Peyer's patch (tissue), 4 donors: ENCODE data around the gene COPS9. TPM values are rescaled to one million over a fixed set of nuclear protein-coding genes. Genes with fewer than 3 reads are reported as not detected.

ENCODE experiments used
- DNase-seq, 3 donors: peaks; one replicate each; pipeline ENCODE4 v3.0.0-alpha.2; 2017 to 2019
- H3K27ac ChIP-seq, 4 donors: fragments of 200-600 bp; sonication (generic); one replicate each; pipeline ENCODE4 v1.5.1; 2016 to 2019
- H3K27me3 ChIP-seq, 2 donors: fragments of 200-600 bp; sonication (generic); one replicate each; pipeline ENCODE4 v1.5.1; 2019
- H3K36me3 ChIP-seq, 3 donors: fragments of 200-600 bp; sonication (generic); one replicate each; pipeline ENCODE4 v1.5.1; 2016 to 2019
- H3K4me1 ChIP-seq, 4 donors: fragments of 200-600 bp; sonication (generic); one replicate each; pipeline ENCODE4 v1.5.1; 2016 to 2019
- H3K4me3 ChIP-seq, 4 donors: fragments of 200-600 bp; sonication (generic); 1 replicate in 3 of 4; 2 replicates in 1 of 4; pipeline ENCODE4 v1.5.1; 2016 to 2019; ENCODE audit warnings: mild to moderate bottlenecking in 1 of 4
- H3K9me3 ChIP-seq, 4 donors: fragments of 200-600 bp; sonication (generic); one replicate each; pipeline ENCODE4 v1.5.1; 2016 to 2019; ENCODE audit warnings: mild to moderate bottlenecking in 1 of 4
- CTCF ChIP-seq, 6 experiments: fragments of 450-650 bp in 4 of 6; fragments of 200-600 bp in 2 of 6; sonication (generic) in 1 of 6; IDR thresholded peaks; one replicate each; pipeline ENCODE4 v1.5.1; 2017 to 2019; ENCODE audit warnings: antibody characterized with exemption in 6 of 6, mild to moderate bottlenecking in 3 of 6, moderate library complexity in 1 of 6
- POLR2A ChIP-seq, 2 donors: fragments of 450-650 bp; IDR thresholded peaks; one replicate each; pipeline ENCODE4 v1.5.1; 2017; ENCODE audit warnings: antibody characterized with exemption in 2 of 2, mild to moderate bottlenecking in 2 of 2, moderate library complexity in 2 of 2
- total RNA-seq, 4 donors: library from RNA; depleted of rRNA; stranded (reverse); fragments of >200 nt; gene quantifications; one replicate each; pipeline ENCODE4 v1.1.0, GENCODE V29; 2016

The COPS9 gene
- total RNA-seq, 4 donors from 2014 or later = 57.3 to 113 (median 104) TPM

- no peak overlapping the region for H3K4me3 ChIP-seq
- TF ChIP-seq CTCF (IDR thresholded peaks at IDR 0.05) (no peak), POLR2A (IDR thresholded peaks at IDR 0.05) (no peak)
- H3K9me3 ChIP-seq = no peaks in the 10 kb centered on the region
- H3K27ac ChIP-seq = no peak overlapping the region
- no peaks in the 10 kb centered on the region for H3K36me3 ChIP-seq
- no peaks in the 10 kb centered on the region for H3K4me1 ChIP-seq
- peak in 1 of 3 donors; percentile 40 for DNase-seq
- no peaks in the 10 kb centered on the region for H3K27me3 ChIP-seq
Measured at GRCh38 chr2:240121675-240122074, 14.4 kb downstream of the COPS9 start.

- Histone ChIP-seq H3K27ac (no peak overlapping the region), H3K4me3 (no peak overlapping the region), H3K4me1 (no peaks in the 10 kb centered on the region), H3K36me3 (no peaks in the 10 kb centered on the region), H3K27me3 (no peaks in the 10 kb centered on the region), H3K9me3 (no peaks in the 10 kb centered on the region)
- TF ChIP-seq POLR2A (IDR thresholded peaks at IDR 0.05) (no peak), CTCF (IDR thresholded peaks at IDR 0.05) (no peak)
- DNase-seq = no peak
Measured at GRCh38 chr2:240121190-240121589, 14.9 kb downstream of the COPS9 start.

- Histone ChIP-seq H3K9me3 (no peaks in the 10 kb centered on the region), H3K36me3 (no peaks in the 10 kb centered on the region), H3K27me3 (no peaks in the 10 kb centered on the region), H3K4me3 (no peak overlapping the region), H3K4me1 (no peaks in the 10 kb centered on the region), H3K27ac (no peak overlapping the region)
- TF ChIP-seq CTCF (IDR thresholded peaks at IDR 0.05) = no peak
- no peak for DNase-seq
Measured at GRCh38 chr2:240114233-240114632, 21.9 kb downstream of the COPS9 start.

GRCh38 chr2:240112914-240113690 lies 23.0 kb downstream of the COPS9 start:
- H3K4me1 ChIP-seq = no peaks in the 10 kb centered on the region
- no peaks in the 10 kb centered on the region for H3K36me3 ChIP-seq
- TF ChIP-seq POLR2A (IDR thresholded peaks at IDR 0.05) = no peak
- TF ChIP-seq CTCF (IDR thresholded peaks at IDR 0.05) = no peak
- H3K4me3 ChIP-seq = no peak overlapping the region
- no peak for DNase-seq
- no peak overlapping the region for H3K27ac ChIP-seq
- no peaks in the 10 kb centered on the region for H3K27me3 ChIP-seq
- no peaks in the 10 kb centered on the region for H3K9me3 ChIP-seq

GRCh38 chr2:240111253-240111652 lies 24.9 kb downstream of the COPS9 start:
- no peaks in the 10 kb centered on the region for H3K27me3 ChIP-seq
- H3K36me3 ChIP-seq = no peaks in the 10 kb centered on the region
- H3K27ac ChIP-seq = no peak overlapping the region
- no peaks in the 10 kb centered on the region for H3K9me3 ChIP-seq
- H3K4me1 ChIP-seq = no peaks in the 10 kb centered on the region
- no peak for TF ChIP-seq POLR2A (IDR thresholded peaks at IDR 0.05)
- TF ChIP-seq CTCF (IDR thresholded peaks at IDR 0.05) = no peak
- DNase-seq = no peak
- no peak overlapping the region for H3K4me3 ChIP-seq
